Iris pigment epithelial cell (primary cell): ENCODE measurements around the gene HS1BP3.

Experiments
- DNase-seq: peaks from one replicate; pipeline ENCODE4 v3.0.0-alpha.2; 2011; ENCODE audit warnings: low read depth

Gene HS1BP3

DNA sequence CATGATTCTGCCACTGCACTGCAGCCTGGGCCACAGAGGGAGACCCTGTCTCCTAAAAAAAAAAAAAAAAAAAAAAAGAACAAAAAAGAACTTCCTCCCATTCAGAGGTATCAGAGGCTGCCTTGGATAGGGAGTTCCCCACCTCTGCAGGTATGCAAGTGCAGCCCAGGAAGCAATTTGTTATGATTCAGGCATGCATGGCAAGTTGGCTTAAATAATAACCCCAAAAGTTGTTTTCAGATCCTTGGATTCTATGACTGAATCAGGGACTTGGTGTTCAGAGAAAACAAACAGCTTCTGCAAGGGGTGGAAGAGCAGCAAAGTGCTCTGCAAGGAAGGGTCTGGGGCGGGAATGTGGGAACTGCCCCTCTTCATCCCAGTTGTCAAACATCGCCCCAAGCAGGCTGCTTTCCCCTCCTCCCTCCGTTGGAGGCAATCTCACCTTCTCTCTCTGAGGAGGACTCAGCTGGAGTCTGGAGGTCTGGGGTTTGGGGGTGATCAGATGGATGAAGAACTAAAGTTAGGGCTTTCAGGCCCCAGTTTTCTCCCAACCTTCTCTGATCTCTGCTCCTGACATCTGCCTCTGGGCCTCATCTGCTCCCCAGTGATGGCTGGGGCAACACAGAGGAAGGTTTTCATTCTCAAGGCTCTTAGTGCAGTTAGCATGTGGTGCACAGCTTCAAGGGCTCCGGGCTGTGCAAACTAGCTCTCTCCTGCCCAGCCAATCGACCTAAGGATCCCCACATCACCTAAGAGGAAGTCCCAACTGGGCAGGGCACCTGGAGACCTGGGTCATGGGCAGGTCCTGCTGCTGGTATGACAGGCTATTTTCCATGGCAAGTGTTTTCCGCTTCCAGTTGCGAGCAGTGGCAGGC, 12.5 kb upstream of the HS1BP3 start:
- DNase-seq, result no peak

DNA sequence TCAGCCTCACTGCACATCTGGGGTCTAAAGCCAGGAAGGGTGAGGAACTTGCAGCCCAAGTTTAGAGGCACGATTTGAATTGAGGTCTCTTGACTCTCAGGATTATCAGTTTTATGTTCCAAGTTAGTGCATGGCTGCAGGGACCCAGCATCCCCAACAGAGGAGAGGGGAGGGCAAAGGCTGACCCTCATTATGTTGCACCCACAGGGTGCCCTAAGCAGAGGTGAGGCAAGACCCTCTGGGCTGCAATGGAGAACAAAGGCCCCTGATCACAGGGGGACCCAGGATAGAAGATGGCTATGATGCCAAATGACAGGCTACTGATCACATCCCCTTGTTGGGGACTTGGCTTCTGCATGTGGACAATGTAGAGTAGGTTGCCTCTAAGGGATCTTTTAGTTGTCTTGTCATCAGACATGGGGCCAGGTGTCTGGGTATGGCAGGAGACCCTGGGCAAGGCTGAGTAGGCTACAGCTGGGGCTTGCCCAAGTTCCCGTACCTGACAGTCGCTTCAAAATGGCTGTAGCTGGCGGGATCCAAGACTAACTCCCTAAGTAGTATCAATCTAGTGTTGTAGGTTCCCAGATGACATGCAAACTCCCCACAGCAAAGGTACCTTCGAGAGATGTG, 11.5 kb upstream of the HS1BP3 start:
- DNase-seq, result no peak

DNA sequence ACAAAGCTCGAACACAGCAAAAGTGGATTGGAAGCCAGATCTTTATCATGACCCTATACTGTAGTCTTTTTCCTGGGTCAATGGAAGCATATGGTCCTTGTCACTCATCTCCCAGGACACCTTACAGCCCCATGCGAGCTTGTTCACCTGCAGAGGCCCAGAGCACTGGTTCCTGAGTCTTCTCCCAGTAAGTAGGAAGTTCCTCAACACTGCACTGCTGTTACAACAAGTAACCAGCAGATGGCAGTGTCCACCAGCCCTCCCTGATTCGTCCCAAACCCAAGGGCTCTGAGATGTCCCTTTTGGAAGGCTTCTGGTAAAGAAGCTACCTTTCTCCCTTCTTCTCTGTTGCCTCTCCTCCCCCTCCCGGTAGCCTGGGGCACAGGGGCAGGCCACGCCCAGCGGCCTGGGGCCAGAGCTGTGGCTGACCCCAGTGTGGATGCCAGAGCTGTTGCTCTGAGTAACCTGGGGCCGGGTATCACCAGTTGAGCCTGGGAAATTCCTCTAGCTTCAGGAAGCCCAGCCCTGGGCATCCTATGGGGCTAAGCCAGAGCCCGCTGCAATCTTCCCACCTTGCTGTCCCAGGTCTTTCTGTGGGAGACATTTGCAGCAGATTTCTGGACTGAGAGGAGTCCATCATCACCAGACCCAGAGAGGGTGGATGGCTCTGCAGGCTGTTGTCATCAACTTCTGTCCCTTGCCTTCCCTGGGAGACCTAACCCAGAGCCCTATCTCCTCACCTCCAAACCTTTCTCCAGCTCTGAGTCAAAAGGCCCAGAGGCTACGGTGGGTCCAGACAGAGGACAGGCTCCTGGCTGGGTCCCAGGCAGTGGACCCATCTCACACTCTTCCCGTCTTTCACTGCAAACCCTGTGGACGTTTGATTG, 10.8 kb upstream of the HS1BP3 start:
- peak; percentile 65 for DNase-seq

DNA sequence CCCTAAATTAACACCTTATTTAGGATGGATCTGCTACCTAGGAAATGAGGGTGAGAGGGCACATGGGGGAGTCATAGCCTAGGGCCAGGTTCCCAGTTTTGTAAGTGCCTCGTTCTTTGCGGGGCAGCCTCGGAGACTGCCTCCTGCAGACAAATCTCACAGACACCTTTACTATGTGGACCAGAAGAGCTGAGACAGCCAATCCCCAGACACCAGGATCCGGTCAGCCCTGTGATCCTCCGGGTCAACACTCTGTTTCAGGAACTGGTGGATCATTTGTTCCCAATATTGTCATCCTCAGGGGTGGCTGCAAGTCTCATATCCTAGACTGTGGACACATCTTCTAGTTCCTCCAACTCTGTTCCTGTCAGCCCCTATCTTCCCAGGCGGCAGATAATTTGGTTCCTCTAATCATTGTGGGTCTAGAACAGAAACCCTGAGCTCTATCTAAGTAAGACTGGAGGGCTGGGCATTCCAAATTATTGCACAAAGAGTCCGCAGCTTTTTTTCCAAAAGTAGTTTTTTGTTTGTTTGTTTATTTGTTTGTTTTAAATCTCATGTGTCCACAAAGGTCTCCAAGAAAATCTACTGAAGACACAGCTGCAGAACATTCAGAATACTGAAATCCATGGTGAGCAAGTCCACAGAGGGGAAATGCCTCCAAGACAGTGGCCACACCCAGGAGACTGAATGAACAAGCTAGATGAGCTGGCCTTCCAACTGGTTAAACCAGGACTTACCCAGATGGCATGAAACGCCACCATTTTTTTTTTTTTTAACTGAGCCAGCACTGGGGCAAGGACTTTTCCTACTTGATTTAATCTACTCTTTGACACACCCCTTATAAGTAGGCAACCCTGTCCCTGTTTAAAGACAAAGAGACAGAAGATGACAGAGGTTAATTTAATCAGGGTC, 9.9 kb upstream of the HS1BP3 start:
- DNase-seq, result no peak

DNA sequence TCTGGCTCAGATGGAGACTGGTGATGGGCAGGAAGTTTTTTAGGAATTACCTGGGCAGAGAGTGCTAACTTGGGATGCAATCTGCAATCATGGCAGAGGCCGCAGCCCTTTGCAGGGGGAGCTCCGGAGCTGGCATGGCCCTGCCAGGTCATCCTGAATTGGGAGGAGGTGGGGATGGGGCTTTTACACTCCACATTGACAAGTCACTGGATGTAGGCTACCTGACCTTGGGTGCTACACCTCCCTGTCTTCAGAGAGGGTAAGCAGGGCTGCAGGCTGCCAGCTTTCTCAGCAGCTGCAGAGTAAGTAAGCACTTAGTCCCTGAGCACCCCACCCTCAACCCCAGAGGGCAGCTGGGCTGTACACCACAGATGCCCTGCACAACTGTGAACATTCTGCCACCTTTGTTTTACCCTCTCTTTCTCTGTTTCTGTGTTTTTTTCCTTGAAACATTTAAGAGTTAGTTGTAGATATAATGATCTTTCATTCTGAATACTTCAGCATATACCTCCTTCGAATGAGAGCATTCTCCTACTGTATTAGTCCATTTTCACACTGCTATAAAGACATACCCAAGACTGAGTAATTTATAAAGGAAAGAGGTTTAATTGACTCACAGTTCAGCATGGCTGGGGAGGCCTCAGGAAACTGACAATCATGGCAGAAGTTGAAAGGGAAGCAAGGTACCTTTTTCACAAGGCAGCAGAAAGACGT, 6.8 kb upstream of the HS1BP3 start:
- no peak for DNase-seq

DNA sequence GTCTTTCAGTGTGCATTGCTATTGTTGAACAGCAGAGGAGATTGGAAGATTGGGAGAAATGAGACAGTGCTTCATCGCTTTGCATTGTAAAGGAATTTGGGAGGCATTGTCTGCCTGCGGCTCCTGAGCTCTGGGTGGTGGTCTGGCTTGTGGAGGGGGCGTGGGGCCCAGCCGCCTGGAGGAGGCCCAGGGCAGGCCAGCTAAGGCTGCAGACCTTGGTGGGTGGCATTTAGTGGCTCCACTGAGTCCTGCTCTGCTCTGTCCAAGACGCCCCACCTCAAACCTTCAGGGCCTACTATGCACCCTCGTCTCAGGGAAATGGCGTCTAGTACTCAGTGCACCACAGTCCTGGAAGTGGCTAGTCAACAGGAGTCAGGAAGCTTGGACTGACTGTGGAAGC, 5.7 kb upstream of the HS1BP3 start:
- no peak for DNase-seq

DNA sequence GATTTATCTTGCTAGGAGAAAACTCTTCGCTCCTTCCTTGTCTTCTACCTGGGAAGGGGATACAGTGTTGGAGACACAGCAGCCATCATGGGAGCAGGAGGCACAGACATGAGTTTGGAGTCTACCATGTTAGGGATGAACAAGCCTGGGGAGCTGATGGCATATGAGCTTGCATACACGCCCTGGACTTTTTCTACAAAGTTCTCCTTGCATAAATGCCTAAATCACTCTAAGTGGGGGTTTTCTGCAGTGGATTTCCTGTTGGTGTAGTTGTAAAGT, 3.6 kb upstream of the HS1BP3 start:
- no peak for DNase-seq

DNA sequence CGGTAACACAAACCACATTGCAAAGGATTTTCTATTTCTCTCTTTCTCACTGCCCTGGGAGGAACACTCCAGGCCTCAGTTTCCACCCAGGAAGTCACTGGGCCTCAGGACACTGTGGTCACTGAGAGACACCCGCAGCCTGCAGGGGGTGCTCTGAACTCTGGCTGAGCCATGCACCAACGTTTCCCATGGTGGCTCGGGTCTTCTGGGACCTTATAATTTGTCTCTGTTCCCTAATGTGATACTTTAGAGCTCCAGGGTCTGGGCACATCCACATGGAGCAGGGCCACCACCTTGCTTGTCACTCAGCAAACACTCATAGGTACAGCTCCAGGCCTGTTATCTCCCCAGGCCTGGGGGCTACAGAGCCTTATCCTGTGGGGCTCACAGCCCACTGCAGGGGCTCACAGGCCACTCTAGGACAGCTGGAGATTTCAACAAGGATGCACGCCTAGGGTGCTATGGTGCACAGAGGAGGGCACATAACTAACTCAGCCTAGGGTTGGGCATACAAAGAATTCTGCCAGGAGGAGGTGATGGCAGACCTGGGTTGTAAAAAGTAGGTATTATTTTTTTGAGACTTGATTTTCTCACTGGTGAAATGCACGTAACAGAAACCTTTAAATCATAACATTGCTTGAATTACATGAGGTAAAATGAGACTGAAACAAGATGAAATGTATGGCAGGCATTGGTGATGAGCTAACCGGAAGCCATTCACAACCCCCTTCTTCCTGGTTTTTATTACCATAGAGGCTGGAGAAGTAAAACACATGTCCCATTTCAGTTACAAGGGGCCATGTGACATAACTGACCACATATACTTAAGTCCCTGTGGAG, 3.0 kb upstream of the HS1BP3 start:
- no peak for DNase-seq

DNA sequence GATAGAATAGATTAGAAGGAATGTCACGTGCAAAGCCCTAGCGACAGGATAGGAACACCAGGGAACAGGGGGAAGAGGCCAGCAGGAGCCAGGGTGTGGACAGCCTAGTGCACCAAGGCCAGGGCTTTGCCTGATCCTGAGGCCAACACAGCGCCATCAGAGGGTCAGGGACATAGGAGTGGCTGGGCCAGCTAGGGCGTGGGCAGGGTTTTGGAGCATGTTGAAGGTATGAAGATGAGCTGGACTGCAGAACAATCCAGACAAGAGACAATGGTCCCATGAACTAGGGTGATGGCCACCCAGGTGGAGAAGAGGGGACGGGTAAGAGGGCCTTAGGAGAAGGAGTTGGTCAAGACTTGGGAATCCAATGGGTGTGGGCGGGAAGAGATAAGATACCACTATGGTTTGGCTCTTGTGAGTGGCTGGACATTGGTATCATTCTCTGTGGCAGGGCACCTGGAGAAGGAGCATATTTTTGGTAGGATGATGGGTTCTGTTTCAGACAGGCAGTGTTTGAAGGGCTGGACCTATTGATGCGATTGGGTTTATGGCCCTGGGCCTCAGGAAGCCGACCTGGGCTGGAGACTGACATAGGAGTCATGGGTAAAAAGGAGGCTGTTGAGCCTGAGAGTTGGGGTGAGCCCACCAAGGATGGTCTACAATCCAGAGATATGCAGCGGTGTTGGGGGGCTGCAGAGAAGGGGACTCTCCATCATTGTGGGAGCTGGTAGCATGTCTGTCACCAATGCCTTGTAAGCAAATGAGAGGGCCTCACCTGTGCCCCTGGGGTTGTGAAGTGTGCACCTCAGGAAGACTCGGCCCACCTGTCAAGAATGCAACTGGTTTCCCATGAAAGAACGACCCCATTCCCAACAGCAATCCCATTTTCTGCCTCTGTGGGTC, 2.0 kb upstream of the HS1BP3 start:
- no peak for DNase-seq

DNA sequence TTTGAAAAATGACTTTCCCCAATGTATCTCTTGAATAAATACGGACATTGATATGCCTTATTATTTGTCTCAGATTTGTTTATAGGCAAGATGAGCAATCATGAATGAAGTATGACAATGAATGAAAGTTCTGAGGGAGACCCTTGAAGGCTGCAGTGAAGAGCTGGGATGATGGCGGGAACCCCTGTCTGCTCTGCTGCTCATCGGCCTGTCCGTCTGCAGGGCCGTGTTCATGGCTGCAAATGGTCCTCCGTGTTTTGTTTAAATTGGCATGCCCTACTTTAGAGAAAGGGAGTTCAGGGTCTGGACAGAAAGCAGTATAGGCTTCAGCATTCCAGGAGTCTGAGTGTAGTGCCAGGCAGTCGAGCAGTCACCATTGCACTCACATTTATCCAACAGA, 1.2 kb upstream of the HS1BP3 start:
- DNase-seq, result no peak

DNA sequence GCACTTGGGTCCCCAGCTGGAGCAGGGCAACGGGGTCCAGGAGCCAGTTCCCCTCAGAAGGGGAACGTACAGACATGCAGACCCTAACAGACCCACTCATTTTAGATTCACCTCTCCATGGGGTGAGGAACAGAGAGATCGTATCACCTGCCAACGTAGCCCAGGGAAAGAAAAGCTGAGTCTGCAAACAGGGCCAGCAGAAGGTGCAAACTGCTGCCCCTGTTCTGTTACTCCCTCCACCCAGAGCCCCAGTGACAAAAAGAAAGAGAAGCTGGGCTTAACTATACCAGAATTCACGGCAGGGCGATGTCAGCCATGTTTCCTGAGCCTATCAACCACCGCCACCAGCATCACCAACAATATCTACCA, 817 bp upstream of the HS1BP3 start:
- DNase-seq, result no peak

DNA sequence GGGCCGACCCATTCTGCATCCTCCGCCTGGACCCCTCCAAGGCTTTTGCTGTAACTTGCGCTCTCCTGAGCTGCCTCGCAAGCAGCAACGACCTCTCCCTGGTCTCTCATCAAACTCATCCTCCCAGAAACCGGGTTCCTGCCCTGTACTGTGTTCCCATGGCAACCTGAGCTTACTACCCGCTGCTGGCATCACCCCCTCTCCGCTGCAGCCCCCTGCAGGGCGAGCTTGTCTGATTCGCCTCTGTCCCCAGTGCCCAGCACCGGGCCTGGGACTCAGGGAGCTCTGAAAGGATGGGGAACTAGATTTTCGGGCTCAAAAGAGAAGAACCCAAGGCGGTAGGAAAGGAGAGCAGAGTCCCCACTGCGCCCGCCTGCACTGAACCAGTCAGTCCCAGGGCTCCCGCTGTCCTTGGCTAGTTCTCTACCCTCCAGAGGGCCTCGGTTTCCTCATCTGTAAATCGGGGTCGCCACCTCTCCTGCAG, 463 bp downstream of the HS1BP3 start:
- DNase-seq, result peak; percentile 40

DNA sequence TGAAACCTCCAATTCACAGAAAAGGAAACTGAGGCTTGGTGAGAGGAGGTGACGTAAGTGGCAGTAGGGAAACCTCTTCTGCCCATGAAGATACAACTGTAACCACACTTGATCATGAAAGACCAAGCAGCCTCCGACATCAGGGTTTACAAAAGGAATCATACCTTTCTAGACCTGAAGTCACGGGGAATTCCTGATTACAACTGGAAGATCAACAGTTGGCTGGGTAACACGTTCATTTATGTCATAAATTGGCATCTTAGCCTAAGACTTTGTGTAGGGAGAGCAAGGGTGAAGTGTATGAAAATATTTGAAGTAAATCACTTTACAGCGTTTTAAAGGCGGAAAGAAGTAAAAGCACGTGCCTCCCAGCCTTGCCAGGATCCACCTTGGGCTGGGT, 922 bp downstream of the HS1BP3 start:
- DNase-seq, result no peak

DNA sequence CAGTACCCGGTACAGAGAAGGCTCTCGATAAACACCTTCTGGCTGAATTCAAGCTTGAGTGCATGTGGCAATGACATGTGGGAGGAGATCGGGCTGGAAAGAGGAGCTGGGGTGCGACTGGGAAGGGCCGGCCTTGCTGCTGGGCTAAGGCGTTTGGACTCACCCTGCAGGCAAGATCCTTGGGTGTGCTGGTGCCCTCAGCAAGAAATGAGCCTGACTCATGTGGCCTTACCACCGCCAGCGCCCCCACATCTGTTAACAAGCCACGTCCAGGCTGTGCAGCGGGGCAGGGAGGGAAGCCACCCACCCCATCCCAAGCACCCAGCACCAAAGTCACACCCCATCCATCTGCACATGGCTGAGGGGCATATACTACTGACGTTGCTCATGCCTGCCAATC, 1.3 kb downstream of the HS1BP3 start:
- no peak for DNase-seq

DNA sequence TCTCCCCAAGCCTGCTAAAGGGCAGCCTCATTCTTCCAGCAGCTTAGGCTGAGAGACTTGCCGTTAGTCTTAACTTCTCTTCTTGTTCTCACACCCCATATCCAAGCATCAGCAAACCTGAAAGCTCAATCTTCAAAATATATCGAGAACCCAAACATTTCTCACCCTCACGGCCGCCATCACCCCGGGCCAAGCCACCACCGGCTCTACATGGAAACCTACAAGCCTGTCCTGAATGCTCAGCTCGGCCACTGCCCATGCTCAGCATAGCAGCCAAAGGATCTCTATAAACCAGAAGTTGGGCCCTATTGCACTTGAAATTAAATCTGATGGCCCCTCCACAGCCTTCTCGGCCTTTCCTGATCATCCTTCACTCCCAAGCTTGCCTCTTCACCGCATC, 2.1 kb downstream of the HS1BP3 start:
- DNase-seq, result no peak

DNA sequence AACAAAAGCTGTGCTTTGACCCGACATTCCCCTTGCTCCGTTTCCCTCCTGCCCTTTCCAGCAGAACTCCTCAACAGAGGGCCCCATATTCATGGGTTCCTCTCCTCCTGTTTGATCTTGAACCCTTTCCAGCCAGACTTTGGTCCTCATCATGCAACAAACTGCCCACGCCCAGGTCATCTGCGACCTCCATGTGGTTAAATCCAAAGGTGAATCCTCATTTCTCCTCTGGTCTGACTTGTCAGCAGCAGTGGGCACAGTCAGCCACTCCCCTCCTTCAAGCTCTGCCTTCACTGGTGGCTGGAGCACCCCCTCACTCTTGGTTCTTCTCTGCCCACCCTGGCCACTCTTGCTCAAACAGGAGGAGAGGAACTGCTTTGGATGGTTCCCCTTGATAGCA, 2.7 kb downstream of the HS1BP3 start:
- DNase-seq, result no peak

DNA sequence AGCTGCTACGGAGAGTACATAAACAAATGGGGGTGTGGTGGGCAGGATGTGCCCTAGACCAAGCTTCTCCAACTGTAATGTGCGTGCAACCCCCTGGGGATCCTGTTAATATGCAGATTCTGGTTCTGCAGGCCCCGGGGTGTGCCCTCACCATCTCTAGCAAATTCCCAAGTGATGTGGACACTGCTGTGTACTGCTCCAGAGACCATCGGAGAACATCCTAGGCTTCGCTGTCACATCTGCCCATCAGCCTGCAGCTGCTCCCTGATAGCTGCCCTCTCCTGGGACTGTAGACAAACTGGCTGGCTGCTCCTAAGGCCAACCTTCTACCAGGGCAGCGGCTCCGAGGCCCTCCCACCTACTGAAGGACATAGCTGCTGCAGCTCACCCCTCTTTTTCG, 3.2 kb downstream of the HS1BP3 start:
- no peak for DNase-seq

DNA sequence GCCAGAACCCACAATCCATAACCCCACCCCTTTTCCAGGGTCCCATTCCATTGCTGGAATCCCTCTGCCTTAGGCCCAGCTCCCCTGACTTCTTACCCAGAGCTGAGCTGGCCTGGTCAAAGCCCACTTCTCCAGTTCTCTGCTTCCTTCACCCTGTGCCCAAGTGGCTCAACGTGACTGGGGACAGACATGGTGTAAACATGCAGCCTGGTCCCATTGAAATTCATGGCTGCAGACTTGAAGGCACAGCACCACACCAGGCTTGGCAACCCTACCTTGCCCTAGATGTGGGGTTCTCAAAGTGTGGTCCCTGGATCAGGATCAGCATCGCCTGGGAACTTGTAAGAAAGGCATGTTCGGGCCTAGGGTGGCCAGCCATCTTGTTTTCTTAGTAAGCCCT, 3.7 kb downstream of the HS1BP3 start:
- no peak for DNase-seq

DNA sequence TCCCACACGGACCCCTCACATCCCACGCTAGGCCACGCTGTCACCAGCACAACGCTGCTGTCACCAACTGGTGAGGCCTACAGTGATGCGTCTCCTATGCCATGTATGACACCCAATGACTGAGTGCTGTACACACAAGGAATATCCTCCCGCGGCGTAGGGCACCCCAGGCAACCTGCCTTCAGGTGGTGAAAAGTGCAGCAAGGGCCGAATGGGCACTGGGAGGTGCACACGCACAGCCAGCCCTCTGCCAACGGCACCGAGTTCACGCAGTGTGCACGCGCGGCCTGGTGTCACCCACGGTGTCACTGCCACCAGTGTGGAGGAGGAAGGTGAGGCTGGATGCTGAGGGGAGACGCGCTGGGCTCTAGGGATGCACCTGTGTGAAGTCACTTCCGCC, 4.5 kb downstream of the HS1BP3 start:
- DNase-seq, result no peak
